H9 (cell line): ENCODE measurements around the gene MAEA. TPM values are rescaled to one million over a fixed set of nuclear protein-coding genes. Genes with fewer than 3 reads are reported as not detected.

ENCODE experiments used
- DNase-seq: peaks from one replicate; pipeline ENCODE4 v3.0.0-alpha.2; 2017
- H2AFZ ChIP-seq: one replicate; pipeline ENCODE4 v1.6.1; 2013; ENCODE audit warnings: mild to moderate bottlenecking, low read length, control low read depth, moderate library complexity
- H2AK5ac ChIP-seq: 2 replicates; pipeline ENCODE4 v1.6.1; 2013; ENCODE audit warnings: low read length, control low read depth, mixed read lengths; ENCODE audit not compliant: insufficient read length
- H2BK120ac ChIP-seq: one replicate; pipeline ENCODE4 v1.6.1; 2013; ENCODE audit warnings: low read depth, mild to moderate bottlenecking, low read length, control low read depth, inconsistent platforms; ENCODE audit not compliant: poor library complexity, severe bottlenecking
- H2BK12ac ChIP-seq: 2 replicates; pipeline ENCODE4 v1.6.1; 2013; ENCODE audit warnings: low read length, control low read depth, mixed read lengths, low read depth; ENCODE audit not compliant: insufficient read length
- H2BK15ac ChIP-seq: 2 replicates; pipeline ENCODE4 v1.6.1; 2013; ENCODE audit warnings: low read depth, low read length, control low read depth
- H2BK20ac ChIP-seq: one replicate; pipeline ENCODE4 v1.6.1; 2013; ENCODE audit warnings: low read depth, mild to moderate bottlenecking, low read length, control low read depth, inconsistent platforms; ENCODE audit not compliant: poor library complexity, severe bottlenecking
- H2BK5ac ChIP-seq: 2 replicates; pipeline ENCODE4 v1.6.1; 2013; ENCODE audit warnings: low read length, control low read depth, mixed read lengths; ENCODE audit not compliant: insufficient read length
- H3K14ac ChIP-seq: 2 replicates; pipeline ENCODE4 v1.6.1; 2013; ENCODE audit warnings: low read length, control low read depth; ENCODE audit not compliant: insufficient read depth
- H3K18ac ChIP-seq: 2 replicates; pipeline ENCODE4 v1.6.1; 2013; ENCODE audit warnings: low read depth, mild to moderate bottlenecking, mixed read lengths, low read length, control low read depth; ENCODE audit not compliant: insufficient read length
- H3K23ac ChIP-seq: 2 replicates; pipeline ENCODE4 v1.6.1; 2013; ENCODE audit warnings: low read length, control low read depth, mixed read lengths, low read depth; ENCODE audit not compliant: insufficient read length
- H3K23me2 ChIP-seq: 2 replicates; pipeline ENCODE4 v1.6.1; 2013; ENCODE audit warnings: low read depth, mild to moderate bottlenecking, mixed read lengths, low read length, control low read depth; ENCODE audit not compliant: insufficient read length, poor library complexity, severe bottlenecking
- H3K27ac ChIP-seq: 2 replicates; pipeline ENCODE4 v1.5.1; 2013; ENCODE audit warnings: low read length, control low read depth, mixed read lengths, low read depth; ENCODE audit not compliant: insufficient read length
- H3K27me3 ChIP-seq: 2 replicates; pipeline ENCODE4 v1.6.1; 2013; ENCODE audit warnings: low read length, control low read depth, inconsistent platforms; ENCODE audit not compliant: insufficient read depth
- H3K4ac ChIP-seq: 2 replicates; pipeline ENCODE4 v1.6.1; 2013; ENCODE audit warnings: low read depth, mild to moderate bottlenecking, control low read depth, inconsistent platforms, low read length, moderate library complexity
- H3K4me1 ChIP-seq: 2 replicates; pipeline ENCODE4 v1.6.1; 2013; ENCODE audit warnings: low read length, control low read depth, inconsistent platforms; ENCODE audit not compliant: insufficient read depth
- H3K4me2 ChIP-seq: 2 replicates; pipeline ENCODE4 v1.6.1; 2013; ENCODE audit warnings: low read length, control low read depth, mixed read lengths; ENCODE audit not compliant: insufficient read length, insufficient read depth
- H3K56ac ChIP-seq: 2 replicates; pipeline ENCODE4 v1.6.1; 2013; ENCODE audit warnings: low read depth, mild to moderate bottlenecking, mixed read lengths, low read length, control low read depth; ENCODE audit not compliant: insufficient read length
- H3K79me1 ChIP-seq: 2 replicates; pipeline ENCODE4 v1.6.1; 2013; ENCODE audit warnings: low read depth, mild to moderate bottlenecking, moderate library complexity, low read length, control low read depth, inconsistent platforms; ENCODE audit not compliant: insufficient read depth, poor library complexity, severe bottlenecking
- H3K79me2 ChIP-seq: 2 replicates; pipeline ENCODE4 v1.6.1; 2013; ENCODE audit warnings: low read length, control low read depth, inconsistent platforms; ENCODE audit not compliant: insufficient read depth
- H3K9ac ChIP-seq: 2 replicates; pipeline ENCODE4 v1.6.1; 2013; ENCODE audit warnings: low read length, control low read depth, mixed read lengths; ENCODE audit not compliant: insufficient read length; ENCODE audit errors: extremely low read depth
- H3K9me3 ChIP-seq: one replicate; pipeline ENCODE4 v1.6.1; 2013; ENCODE audit warnings: low read depth, low read length, inconsistent platforms; ENCODE audit not compliant: control insufficient read depth
- H3T11ph ChIP-seq: one replicate; pipeline ENCODE4 v1.6.1; 2013; ENCODE audit warnings: mild to moderate bottlenecking, low read length, control low read depth, inconsistent platforms
- H4K20me1 ChIP-seq: one replicate; pipeline ENCODE4 v1.6.1; 2013; ENCODE audit not compliant: control insufficient read depth, insufficient read length, insufficient read depth
- H4K5ac ChIP-seq: 2 replicates; pipeline ENCODE4 v1.6.1; 2013; ENCODE audit warnings: low read depth, mild to moderate bottlenecking, mixed read lengths, low read length, control low read depth; ENCODE audit not compliant: insufficient read length
- H4K8ac ChIP-seq: replicated peaks from 2 replicates; pipeline ENCODE4 v1.6.1; 2013; ENCODE audit warnings: low read length, control low read depth, mixed read lengths, low read depth; ENCODE audit not compliant: insufficient read length
- H4K91ac ChIP-seq: 2 replicates; pipeline ENCODE4 v1.6.1; 2013; ENCODE audit warnings: low read depth, mild to moderate bottlenecking, moderate library complexity, mixed read lengths, low read length, control low read depth; ENCODE audit not compliant: insufficient read length
- H3K27ac Mint-ChIP-seq, 3 experiments: 2 replicates in 2 of 3; 3 replicates in 1 of 3; pipeline ENCODE4 v1.8.0; 2020 to 2021; ENCODE audit warnings: mixed read lengths in 3 of 3, mild to moderate bottlenecking in 1 of 3, moderate library complexity in 1 of 3
- H3K27me3 Mint-ChIP-seq: 2 replicates; pipeline ENCODE4 v1.8.0; 2021; ENCODE audit warnings: low read depth, mild to moderate bottlenecking, moderate library complexity, mixed read lengths
- H3K36me3 Mint-ChIP-seq, 3 experiments: 2 replicates in 2 of 3; 3 replicates in 1 of 3; pipeline ENCODE4 v1.8.0; 2020 to 2021; ENCODE audit warnings: low read depth in 3 of 3, mixed read lengths in 3 of 3; ENCODE audit not compliant: insufficient read depth in 1 of 3
- H3K4me1 Mint-ChIP-seq, 2 experiments: 2 replicates each; pipeline ENCODE4 v1.8.0; 2020; ENCODE audit warnings: mixed read lengths in 2 of 2
- H3K4me3 Mint-ChIP-seq, 2 experiments: 2 replicates in 1 of 2; 3 replicates in 1 of 2; pipeline ENCODE4 v1.8.0; 2020 to 2021; ENCODE audit warnings: mild to moderate bottlenecking in 2 of 2, mixed read lengths in 2 of 2, moderate library complexity in 1 of 2
- H3K9me3 Mint-ChIP-seq, 2 experiments: 2 replicates in 1 of 2; 3 replicates in 1 of 2; pipeline ENCODE4 v1.8.0; 2020; ENCODE audit warnings: mild to moderate bottlenecking in 2 of 2, mixed read lengths in 2 of 2, moderate library complexity in 1 of 2
- WGBS: extraction: QIAGEN DNeasy Blood & Tissue Kit; methylation state at CpG from one replicate; pipeline ENCODE4 v1.1.7; 2013; ENCODE audit warnings: missing lambda C conversion rate, low lambda C conversion rate, mixed read lengths; ENCODE audit not compliant: insufficient read length; ENCODE audit errors: extremely low coverage; 5-methylcytosine and 5-hydroxymethylcytosine counted together
- total RNA-seq: library from RNA; stranded (reverse); gene quantifications from 2 replicates; pipeline ENCODE4 v1.2.1, GENCODE V29; 2021
- TF ChIP-seq, protein P1 (sequence below): fragments of 200-600 bp; sonication (generic); conservative IDR thresholded peaks from 3 replicates; pipeline ENCODE4 v1.8.0; 2021; ENCODE audit warnings: antibody characterized with exemption, mild to moderate bottlenecking

The MAEA gene
- total RNA-seq, 1 experiment from 2014 or later: 85.6 TPM

DNA sequence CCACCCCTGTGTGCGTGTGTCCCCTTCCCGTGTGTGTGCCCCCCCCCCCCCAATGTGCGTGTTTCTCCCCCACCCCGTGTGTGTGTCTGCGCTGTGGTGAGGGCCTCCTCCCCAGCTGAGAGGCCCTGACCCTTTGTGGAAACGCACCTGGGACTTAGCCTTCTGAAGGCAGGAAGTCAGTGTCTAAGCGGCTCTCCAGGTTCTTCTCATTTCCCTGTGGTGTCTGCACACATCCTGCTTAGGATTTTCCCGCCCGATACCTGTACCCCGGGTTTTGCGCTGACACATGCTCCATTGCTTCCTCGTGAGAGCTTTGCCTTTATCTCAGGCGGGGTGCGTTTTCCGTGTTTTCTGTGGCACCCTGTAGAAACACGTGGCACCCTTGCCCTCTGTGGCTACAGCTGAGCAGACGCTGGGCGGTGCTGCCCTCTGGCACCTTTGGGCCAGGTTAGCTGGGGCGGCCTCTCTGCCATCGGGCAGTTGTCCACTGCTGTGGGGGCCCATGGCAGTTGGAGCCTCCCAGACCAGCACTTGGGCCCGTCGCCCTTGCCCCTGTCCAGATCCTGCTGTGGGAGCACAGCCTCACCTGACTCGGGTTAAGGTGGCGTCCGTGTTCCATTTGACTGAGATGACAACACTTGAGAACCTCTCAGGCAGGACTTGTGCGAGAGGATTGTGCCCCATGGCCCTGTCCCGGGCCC lies 26.3 kb downstream of the MAEA start:
- H3K4me3 Mint-ChIP-seq: no peak overlapping the region; a peak in 1 of 5 replicates
- no CpG with 5 or more reads among the region's 27 CpGs for WGBS
- no peak overlapping the region for H2BK120ac ChIP-seq
- no peak overlapping the region for H4K91ac ChIP-seq
- H2AFZ ChIP-seq: no peak overlapping the region
- H3K4me2 ChIP-seq: no peak overlapping the region
- no peak overlapping the region for H2BK15ac ChIP-seq
- no peak overlapping the region for H2AK5ac ChIP-seq
- no peak overlapping the region for H3K9ac ChIP-seq
- H3K27me3 ChIP-seq: no peaks in the 10 kb centered on the region
- no peak overlapping the region for H3K18ac ChIP-seq
- H3K79me1 ChIP-seq: peaks cover 10% of the 10 kb centered on the region
- no peak overlapping the region for H3K56ac ChIP-seq
- H3K23ac ChIP-seq: no peak overlapping the region
- H4K20me1 ChIP-seq: peaks cover under 1% of the 10 kb centered on the region
- no peaks in the 10 kb centered on the region for H3K4me1 Mint-ChIP-seq
- H3K4ac ChIP-seq: no peak overlapping the region
- no peaks in the 10 kb centered on the region for H3K27me3 Mint-ChIP-seq
- H3K9me3 Mint-ChIP-seq: peaks cover 3 to 7% of the 10 kb centered on the region in 2 experiments; a peak in 3 of 5 replicates
- DNase-seq: no peak
- H3K27ac Mint-ChIP-seq: no peak overlapping the region; a peak in 1 of 7 replicates
- H3K14ac ChIP-seq: no peak overlapping the region
- no peak overlapping the region for H3T11ph ChIP-seq
- H4K5ac ChIP-seq: no peak overlapping the region
- no peak overlapping the region for H2BK5ac ChIP-seq
- TF ChIP-seq, protein P1, sequence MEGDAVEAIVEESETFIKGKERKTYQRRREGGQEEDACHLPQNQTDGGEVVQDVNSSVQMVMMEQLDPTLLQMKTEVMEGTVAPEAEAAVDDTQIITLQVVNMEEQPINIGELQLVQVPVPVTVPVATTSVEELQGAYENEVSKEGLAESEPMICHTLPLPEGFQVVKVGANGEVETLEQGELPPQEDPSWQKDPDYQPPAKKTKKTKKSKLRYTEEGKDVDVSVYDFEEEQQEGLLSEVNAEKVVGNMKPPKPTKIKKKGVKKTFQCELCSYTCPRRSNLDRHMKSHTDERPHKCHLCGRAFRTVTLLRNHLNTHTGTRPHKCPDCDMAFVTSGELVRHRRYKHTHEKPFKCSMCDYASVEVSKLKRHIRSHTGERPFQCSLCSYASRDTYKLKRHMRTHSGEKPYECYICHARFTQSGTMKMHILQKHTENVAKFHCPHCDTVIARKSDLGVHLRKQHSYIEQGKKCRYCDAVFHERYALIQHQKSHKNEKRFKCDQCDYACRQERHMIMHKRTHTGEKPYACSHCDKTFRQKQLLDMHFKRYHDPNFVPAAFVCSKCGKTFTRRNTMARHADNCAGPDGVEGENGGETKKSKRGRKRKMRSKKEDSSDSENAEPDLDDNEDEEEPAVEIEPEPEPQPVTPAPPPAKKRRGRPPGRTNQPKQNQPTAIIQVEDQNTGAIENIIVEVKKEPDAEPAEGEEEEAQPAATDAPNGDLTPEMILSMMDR: no peak
- no peaks in the 10 kb centered on the region; the same call in 1 of the 2 replicates for H3K79me2 ChIP-seq
- no peak overlapping the region for H2BK20ac ChIP-seq
- no peak overlapping the region for H3K27ac ChIP-seq
- no peak overlapping the region for H4K8ac ChIP-seq
- H3K9me3 ChIP-seq: no peaks in the 10 kb centered on the region
- peaks cover 54 to 83% (median 72%) of the 10 kb centered on the region in 3 experiments for H3K36me3 Mint-ChIP-seq
- H3K23me2 ChIP-seq: no peaks in the 10 kb centered on the region
- H2BK12ac ChIP-seq: no peak overlapping the region
- H3K4me1 ChIP-seq: no peaks in the 10 kb centered on the region
